Measurements from ENCODE around the gene CHRNA4. TPM values are rescaled to one million over a fixed set of nuclear protein-coding genes. Genes with fewer than 3 reads are reported as not detected.

CHRNA4 gene
- total and polyA plus RNA-seq, 9 of the 15 experiments (the other 6 are each of a cell fraction or from before 2014, with no cell fraction given): not detected

DNA sequence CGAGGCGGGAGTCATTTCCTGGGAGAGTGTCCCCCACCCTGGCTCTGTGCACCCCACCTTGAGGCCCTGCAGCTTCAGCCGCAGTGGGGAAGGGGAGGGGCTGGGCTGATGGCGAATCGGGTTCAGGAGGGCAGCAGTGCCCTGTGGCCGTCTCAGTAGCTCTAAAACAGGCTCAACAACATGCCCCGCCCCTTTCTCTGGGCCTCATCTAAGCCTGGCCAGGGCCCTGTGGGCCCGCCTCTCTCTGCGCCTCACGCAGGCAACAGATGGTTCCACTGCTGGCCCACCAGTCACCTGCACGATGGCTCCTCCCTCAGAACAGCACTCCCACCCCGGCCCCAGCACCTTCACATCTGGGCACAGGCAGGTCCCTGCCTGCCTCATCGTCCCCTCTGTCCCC lies 30.2 kb downstream of the CHRNA4 start:
- H3K27ac ChIP-seq (ENCODE audit: extremely low read depth, low read depth, low read length): no peak overlapping the region
- H3K4me2 ChIP-seq (ENCODE audit: insufficient read depth, low read length): no peak overlapping the region
- no TSS peak for BruUV-seq (replicated peaks)
- H3K4me3 ChIP-seq: no peak overlapping the region
- ATAC-seq: peak; percentile 45; the same call in 2 of the 3 replicates
- WGBS (ENCODE audit: insufficient coverage, low coverage, missing lambda C conversion rate): 17% methylated on average over 9 of the region's 13 CpGs
- in situ Hi-C loops (cut with MboI) (no loop called here), intact Hi-C loops (cut with micrococcal nuclease) (no loop called here)
- peaks cover 0 to 10% of the 10 kb centered on the region in 2 experiments; a peak in 2 of 5 replicates for H3K27me3 ChIP-seq (ENCODE audit: control insufficient read depth in 2 of 2, insufficient read depth in 2 of 2, low read length in 2 of 2)
- TF ChIP-seq FOXP1 (CRISPR knock-in tag; IDR thresholded peaks at IDR 0.05) (no peak), SIRT6 (IDR thresholded peaks at IDR 0.05; ENCODE audit: low read depth, low read length) (no peak), KDM2B (CRISPR knock-in tag; IDR thresholded peaks at IDR 0.05) (no peak), ZNF224 (CRISPR knock-in tag; IDR thresholded peaks at IDR 0.05) (no peak), RB1 (IDR thresholded peaks at IDR 0.05; ENCODE audit: low read depth) (no peak), YY1 (IDR thresholded peaks at IDR 0.05; ENCODE audit: borderline replicate concordance in 1 of 3, control insufficient read depth in 1 of 3, extremely low read depth in 1 of 3, insufficient read depth in 3 of 3, insufficient read length in 1 of 3, insufficient replicate concordance in 2 of 3, low read depth in 1 of 3, low read length in 2 of 3) (no peak), ZNF121 (CRISPR knock-in tag; conservative IDR thresholded peaks at IDR 0.05) (no peak), TAF1 (IDR thresholded peaks at IDR 0.05; ENCODE audit: control insufficient read depth, extremely low read depth, insufficient read depth, low read length, severe bottlenecking) (no peak)
- no peak overlapping the region for H3K9ac ChIP-seq (ENCODE audit: insufficient read depth in 1 of 2, low read depth in 2 of 2, low read length in 2 of 2)
- H3K9me1 ChIP-seq (ENCODE audit: control insufficient read depth, insufficient read depth, low read length): no peaks in the 10 kb centered on the region
- ChIA-PET CTCF (ENCODE audit: low intra/inter-chr PET ratio) (no interaction called here), POLR2A (no interaction called here)
- peaks cover 7% of the 10 kb centered on the region; the same call in 1 of the 2 replicates for H3K9me3 ChIP-seq (replicated peaks; ENCODE audit: control insufficient read depth, insufficient read depth, low read depth, low read length)
- H3K36me3 ChIP-seq (ENCODE audit: control insufficient read depth, insufficient read depth, low read length): no peaks in the 10 kb centered on the region
- DNase-seq (ENCODE audit: extremely low read depth in 1 of 4, low spot score in 3 of 4): peak in 1 of 4 experiments; percentile 30
- peaks cover 0 to 24% of the 10 kb centered on the region in 2 experiments; a peak in 1 of 5 replicates for H3K4me1 ChIP-seq (replicated peaks in 1 of 2; ENCODE audit: control insufficient read depth in 2 of 2, insufficient read depth in 2 of 2, low read length in 2 of 2)
- H3K79me2 ChIP-seq (ENCODE audit: control insufficient read depth, insufficient read depth, low read length): no peaks in the 10 kb centered on the region
- no peak overlapping the region for H2AFZ ChIP-seq (ENCODE audit: low read depth, low read length)
- no peaks in the 10 kb centered on the region for H4K20me1 ChIP-seq (replicated peaks; ENCODE audit: control insufficient read depth, insufficient read depth, low read length)
- no peak for FAIRE-seq

All from K562 (cell line).